NB4 (cell line): ENCODE results near the gene SEC61A1.

Experiments used
- POLR2A ChIP-seq: IDR thresholded peaks from 2 replicates; pipeline ENCODE4 v1.6.1; 2011; ENCODE audit warnings: mild to moderate bottlenecking; ENCODE audit not compliant: insufficient read length; ENCODE audit errors: extremely low read depth
- TF ChIP-seq, protein P1 (sequence below): IDR thresholded peaks from one replicate; pipeline ENCODE4 v1.5.1; 2012; ENCODE audit warnings: low read depth, low read length
- TF ChIP-seq, protein P2 (sequence below): IDR thresholded peaks from 2 replicates; pipeline ENCODE4 v1.6.1; 2011; ENCODE audit warnings: low read depth, low read length

DNA sequence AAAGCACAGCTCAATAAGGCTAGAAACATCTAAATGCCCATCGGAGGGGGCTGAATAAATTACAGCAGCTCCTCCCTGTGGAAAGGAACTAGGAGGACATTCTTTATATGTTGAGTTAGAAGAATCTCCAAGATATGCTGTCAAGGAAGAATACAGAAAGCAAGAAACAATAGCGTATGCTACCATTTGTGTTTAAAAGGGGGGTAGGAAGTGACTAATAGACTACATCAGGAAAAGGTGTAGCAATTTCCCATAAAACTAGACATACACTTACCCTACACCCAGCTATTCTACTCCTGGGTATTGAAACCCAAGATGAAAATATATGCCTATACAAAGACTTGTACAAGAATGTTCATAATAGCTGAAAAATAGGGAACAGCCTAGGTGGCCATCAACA lies 21.6 kb downstream of the SEC61A1 start:
- TF ChIP-seq, protein P1, sequence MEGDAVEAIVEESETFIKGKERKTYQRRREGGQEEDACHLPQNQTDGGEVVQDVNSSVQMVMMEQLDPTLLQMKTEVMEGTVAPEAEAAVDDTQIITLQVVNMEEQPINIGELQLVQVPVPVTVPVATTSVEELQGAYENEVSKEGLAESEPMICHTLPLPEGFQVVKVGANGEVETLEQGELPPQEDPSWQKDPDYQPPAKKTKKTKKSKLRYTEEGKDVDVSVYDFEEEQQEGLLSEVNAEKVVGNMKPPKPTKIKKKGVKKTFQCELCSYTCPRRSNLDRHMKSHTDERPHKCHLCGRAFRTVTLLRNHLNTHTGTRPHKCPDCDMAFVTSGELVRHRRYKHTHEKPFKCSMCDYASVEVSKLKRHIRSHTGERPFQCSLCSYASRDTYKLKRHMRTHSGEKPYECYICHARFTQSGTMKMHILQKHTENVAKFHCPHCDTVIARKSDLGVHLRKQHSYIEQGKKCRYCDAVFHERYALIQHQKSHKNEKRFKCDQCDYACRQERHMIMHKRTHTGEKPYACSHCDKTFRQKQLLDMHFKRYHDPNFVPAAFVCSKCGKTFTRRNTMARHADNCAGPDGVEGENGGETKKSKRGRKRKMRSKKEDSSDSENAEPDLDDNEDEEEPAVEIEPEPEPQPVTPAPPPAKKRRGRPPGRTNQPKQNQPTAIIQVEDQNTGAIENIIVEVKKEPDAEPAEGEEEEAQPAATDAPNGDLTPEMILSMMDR: no peak
- TF ChIP-seq POLR2A: no peak
- TF ChIP-seq, protein P2, sequence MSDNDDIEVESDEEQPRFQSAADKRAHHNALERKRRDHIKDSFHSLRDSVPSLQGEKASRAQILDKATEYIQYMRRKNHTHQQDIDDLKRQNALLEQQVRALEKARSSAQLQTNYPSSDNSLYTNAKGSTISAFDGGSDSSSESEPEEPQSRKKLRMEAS: no peak
